Neural progenitor cell (in vitro differentiated cells): ENCODE data around the gene MIS18BP1. TPM values are rescaled to one million over a fixed set of nuclear protein-coding genes. Genes with fewer than 3 reads are reported as not detected.

ENCODE experiments used
- DNase-seq: peaks from one replicate; pipeline ENCODE4 v3.0.0-alpha.2; 2016; ENCODE audit warnings: low spot score
- H2AFZ ChIP-seq: fragments of 200-600 bp; sonication (generic); replicated peaks from 2 replicates; pipeline ENCODE4 v1.6.1; 2016; ENCODE audit warnings: antibody characterized with exemption
- H3F3A ChIP-seq: fragments of 200-600 bp; sonication (generic); 2 replicates; pipeline ENCODE4 v1.6.1; 2016; ENCODE audit warnings: antibody characterized with exemption, low read depth
- H3K27ac ChIP-seq: fragments of 200-600 bp; sonication (generic); 2 replicates; pipeline ENCODE4 v1.5.1; 2016; ENCODE audit warnings: mild to moderate bottlenecking
- H3K27me3 ChIP-seq: fragments of 200-600 bp; sonication (generic); 2 replicates; pipeline ENCODE4 v1.6.1; 2016; ENCODE audit warnings: mild to moderate bottlenecking, moderate library complexity
- H3K36me3 ChIP-seq: fragments of 200-600 bp; sonication (generic); 2 replicates; pipeline ENCODE4 v1.5.1; 2016
- H3K4me1 ChIP-seq: fragments of 200-600 bp; sonication (generic); 2 replicates; pipeline ENCODE4 v1.6.1; 2016; ENCODE audit warnings: mixed run types
- H3K4me2 ChIP-seq: fragments of 200-600 bp; sonication (generic); 2 replicates; pipeline ENCODE4 v1.6.1; 2016
- H3K4me3 ChIP-seq: fragments of 200-600 bp; sonication (generic); 2 replicates; pipeline ENCODE4 v1.5.1; 2016
- H3K79me2 ChIP-seq: fragments of 200-600 bp; sonication (generic); 2 replicates; pipeline ENCODE4 v1.6.1; 2016; ENCODE audit warnings: low read depth
- H3K9ac ChIP-seq: fragments of 200-600 bp; sonication (generic); 2 replicates; pipeline ENCODE4 v1.6.1; 2016
- H3K9me3 ChIP-seq: fragments of 200-600 bp; sonication (generic); 2 replicates; pipeline ENCODE4 v1.5.1; 2016; ENCODE audit warnings: low read depth
- H4K20me1 ChIP-seq: fragments of 200-600 bp; sonication (generic); 2 replicates; pipeline ENCODE4 v1.6.1; 2016; ENCODE audit warnings: low read depth
- H3K27ac Mint-ChIP-seq: 3 replicates; pipeline ENCODE4 v1.8.0; 2021; ENCODE audit warnings: mixed read lengths
- H3K27me3 Mint-ChIP-seq: 2 replicates; pipeline ENCODE4 v1.8.0; 2022; ENCODE audit warnings: low read depth, mild to moderate bottlenecking, inconsistent platforms, moderate library complexity, mixed read lengths; ENCODE audit not compliant: insufficient read depth
- H3K36me3 Mint-ChIP-seq: 3 replicates; pipeline ENCODE4 v1.8.0; 2021; ENCODE audit warnings: mixed read lengths
- H3K4me1 Mint-ChIP-seq: 3 replicates; pipeline ENCODE4 v1.8.0; 2021; ENCODE audit warnings: mixed read lengths
- H3K4me3 Mint-ChIP-seq: 3 replicates; pipeline ENCODE4 v1.8.0; 2021; ENCODE audit warnings: mild to moderate bottlenecking, moderate library complexity, mixed read lengths
- H3K9me3 Mint-ChIP-seq: 3 replicates; pipeline ENCODE4 v1.8.0; 2020; ENCODE audit warnings: mixed read lengths
- EZH2 ChIP-seq: fragments of 200-600 bp; sonication (generic); IDR thresholded peaks from 2 replicates; pipeline ENCODE4 v1.6.1; 2017; ENCODE audit warnings: antibody characterized with exemption, mild to moderate bottlenecking, moderate library complexity
- EZH2phosphoT487 ChIP-seq: fragments of 200-600 bp; sonication (generic); IDR thresholded peaks from 2 replicates; pipeline ENCODE4 v1.6.1; 2017; ENCODE audit warnings: antibody characterized with exemption
- total RNA-seq: library from RNA; depleted of rRNA; stranded (reverse); fragments of >200 nt; gene quantifications from 2 replicates; pipeline ENCODE4 v1.2.3, GENCODE V29; 2015; ENCODE audit warnings: low replicate concordance
- TF ChIP-seq, protein P1 (sequence below): fragments of 200-600 bp; sonication (generic); IDR thresholded peaks from 2 replicates; pipeline ENCODE4 v1.5.1; 2017; ENCODE audit warnings: antibody characterized with exemption, mild to moderate bottlenecking

Gene MIS18BP1
- total RNA-seq, 1 donor from 2014 or later = 211 TPM

DNA sequence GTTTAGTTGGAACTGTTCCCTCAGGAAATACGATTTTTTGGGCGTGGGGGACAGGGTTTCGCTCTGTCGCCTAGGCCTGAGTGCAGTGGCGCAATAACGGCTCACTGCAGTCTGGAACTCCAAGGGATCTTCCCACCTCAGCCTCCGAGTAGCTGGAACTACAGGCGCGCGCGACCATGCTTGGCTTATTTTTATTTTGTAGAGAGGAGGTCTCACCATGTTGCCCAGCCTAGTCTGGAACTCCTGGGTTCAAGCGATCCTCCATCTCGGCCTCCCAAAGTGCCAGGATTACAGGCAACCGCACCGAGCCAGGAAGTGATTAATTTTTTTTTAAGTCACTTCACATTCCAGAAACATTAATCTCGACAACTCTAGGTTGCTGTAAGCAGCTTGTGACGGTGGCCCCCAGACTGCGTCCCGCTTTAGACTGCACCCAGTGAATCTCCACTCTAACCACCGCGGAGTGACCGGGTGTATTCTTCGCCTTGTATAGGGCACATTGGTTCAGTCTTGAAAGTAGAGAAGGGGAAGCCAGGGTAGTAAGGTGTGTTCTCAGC is 830 bp upstream of the MIS18BP1 start:
- Histone ChIP-seq H3K9ac (no peak overlapping the region), H3K27ac (no peak overlapping the region), H3K36me3 (no peaks in the 10 kb centered on the region), H3K4me1 (peaks cover 7% of the 10 kb centered on the region), H3F3A (peaks cover 6% of the 10 kb centered on the region), H3K4me3 (peak overlapping the region; percentile 95), H3K79me2 (no peaks in the 10 kb centered on the region), H2AFZ (peak overlapping the region; percentile 93), H3K4me2 (peak overlapping the region; percentile 68), H3K27me3 (no peaks in the 10 kb centered on the region), H4K20me1 (no peaks in the 10 kb centered on the region), H3K9me3 (peaks cover 6% of the 10 kb centered on the region)
- H3K36me3 Mint-ChIP-seq = peaks cover 8% of the 10 kb centered on the region
- H3K9me3 Mint-ChIP-seq = peaks cover 18% of the 10 kb centered on the region
- H3K4me1 Mint-ChIP-seq = peaks cover 4% of the 10 kb centered on the region
- TF ChIP-seq EZH2phosphoT487 (no peak), EZH2 (no peak)
- TF ChIP-seq, protein P1, sequence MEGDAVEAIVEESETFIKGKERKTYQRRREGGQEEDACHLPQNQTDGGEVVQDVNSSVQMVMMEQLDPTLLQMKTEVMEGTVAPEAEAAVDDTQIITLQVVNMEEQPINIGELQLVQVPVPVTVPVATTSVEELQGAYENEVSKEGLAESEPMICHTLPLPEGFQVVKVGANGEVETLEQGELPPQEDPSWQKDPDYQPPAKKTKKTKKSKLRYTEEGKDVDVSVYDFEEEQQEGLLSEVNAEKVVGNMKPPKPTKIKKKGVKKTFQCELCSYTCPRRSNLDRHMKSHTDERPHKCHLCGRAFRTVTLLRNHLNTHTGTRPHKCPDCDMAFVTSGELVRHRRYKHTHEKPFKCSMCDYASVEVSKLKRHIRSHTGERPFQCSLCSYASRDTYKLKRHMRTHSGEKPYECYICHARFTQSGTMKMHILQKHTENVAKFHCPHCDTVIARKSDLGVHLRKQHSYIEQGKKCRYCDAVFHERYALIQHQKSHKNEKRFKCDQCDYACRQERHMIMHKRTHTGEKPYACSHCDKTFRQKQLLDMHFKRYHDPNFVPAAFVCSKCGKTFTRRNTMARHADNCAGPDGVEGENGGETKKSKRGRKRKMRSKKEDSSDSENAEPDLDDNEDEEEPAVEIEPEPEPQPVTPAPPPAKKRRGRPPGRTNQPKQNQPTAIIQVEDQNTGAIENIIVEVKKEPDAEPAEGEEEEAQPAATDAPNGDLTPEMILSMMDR = no peak
- peaks cover 4% of the 10 kb centered on the region for H3K27me3 Mint-ChIP-seq
- H3K4me3 Mint-ChIP-seq = peak overlapping the region; percentile 95
- no peak overlapping the region for H3K27ac Mint-ChIP-seq
- no peak for DNase-seq

DNA sequence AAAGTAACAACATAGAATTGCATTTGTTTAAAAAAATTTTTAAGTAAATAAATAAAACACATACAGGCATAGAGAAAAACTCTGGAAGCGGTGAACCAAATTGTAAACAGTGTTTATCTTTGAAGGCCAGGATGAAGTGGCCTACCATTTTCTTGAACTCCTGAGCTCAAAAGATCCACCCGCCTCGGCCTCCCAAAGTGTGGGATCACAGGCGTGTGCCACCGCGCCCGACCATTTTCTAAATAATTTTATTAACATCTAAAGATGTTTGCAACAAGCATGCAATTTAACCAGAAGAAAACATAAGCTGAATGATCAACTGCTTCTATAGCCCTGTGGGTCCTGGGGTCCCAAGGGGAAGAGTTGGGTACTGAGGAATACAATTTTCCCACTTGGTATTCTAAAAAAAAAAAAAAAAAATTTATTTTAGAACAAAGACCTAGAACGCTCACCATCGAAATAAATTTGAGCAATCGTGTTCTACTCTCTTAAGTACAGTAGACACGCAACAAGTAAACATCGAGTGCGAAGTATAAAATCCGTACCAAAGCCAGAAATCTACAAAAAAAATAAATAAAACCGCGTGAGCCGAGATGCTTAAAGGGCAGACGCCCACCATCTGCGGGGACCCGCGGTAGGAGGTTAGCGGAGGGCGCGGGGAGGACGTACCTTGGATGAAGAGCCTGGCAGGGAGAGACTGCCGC is 484 bp downstream of the MIS18BP1 start:
- Histone ChIP-seq H4K20me1 (no peaks in the 10 kb centered on the region), H2AFZ (peak overlapping the region; percentile 77), H3K79me2 (no peaks in the 10 kb centered on the region), H3K9ac (peak overlapping the region; percentile 88), H3K27ac (no peak overlapping the region), H3F3A (no peaks in the 10 kb centered on the region), H3K27me3 (no peaks in the 10 kb centered on the region), H3K36me3 (no peaks in the 10 kb centered on the region), H3K9me3 (no peaks in the 10 kb centered on the region), H3K4me2 (peak overlapping the region; percentile 74), H3K4me1 (peaks cover 7% of the 10 kb centered on the region), H3K4me3 (peak overlapping the region; percentile 95)
- peak overlapping the region; percentile 69 for H3K27ac Mint-ChIP-seq
- H3K4me3 Mint-ChIP-seq = peak overlapping the region; percentile 95
- H3K4me1 Mint-ChIP-seq = peaks cover 4% of the 10 kb centered on the region
- H3K27me3 Mint-ChIP-seq = peaks cover 4% of the 10 kb centered on the region
- DNase-seq = peak; percentile 12
- no peak for TF ChIP-seq EZH2phosphoT487
- TF ChIP-seq, protein P1 = no peak
- TF ChIP-seq EZH2 = no peak
- peaks cover 8% of the 10 kb centered on the region for H3K36me3 Mint-ChIP-seq
- peaks cover 11% of the 10 kb centered on the region for H3K9me3 Mint-ChIP-seq

DNA sequence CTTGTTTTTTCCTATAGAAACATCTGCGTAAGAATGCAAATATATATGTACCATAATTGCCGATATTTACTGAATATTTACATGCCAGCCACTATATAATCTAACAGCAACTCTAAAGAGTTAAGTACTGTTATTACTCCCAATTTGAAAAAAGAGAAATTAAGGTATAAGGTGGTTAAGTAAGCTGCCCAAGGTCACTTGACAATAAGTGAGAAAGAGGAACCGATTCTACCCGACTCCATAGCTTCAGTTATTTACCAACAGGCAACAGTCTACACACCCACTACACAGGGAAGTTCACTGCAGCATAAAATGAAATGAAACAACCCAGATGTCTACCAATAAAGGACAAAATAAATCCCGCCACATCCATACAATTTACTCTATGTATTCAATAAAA is 1.1 kb downstream of the MIS18BP1 start:
- peak overlapping the region; percentile 88 for H3K9ac ChIP-seq
- H3K79me2 ChIP-seq = no peaks in the 10 kb centered on the region
- no peak overlapping the region for H2AFZ ChIP-seq

More for the DNA sequence above, 1.1 kb downstream of the MIS18BP1 start:
- Mint-ChIP-seq H3K27me3 (peaks cover 4% of the 10 kb centered on the region), H3K4me3 (peak overlapping the region; percentile 95), H3K36me3 (peaks cover 9% of the 10 kb centered on the region), H3K27ac (peak overlapping the region; percentile 50), H3K4me1 (peaks cover 4% of the 10 kb centered on the region), H3K9me3 (peaks cover 9% of the 10 kb centered on the region)
- no peaks in the 10 kb centered on the region for H3K9me3 ChIP-seq
- no peaks in the 10 kb centered on the region for H3K36me3 ChIP-seq
- H3F3A ChIP-seq = no peaks in the 10 kb centered on the region
- peak; percentile 5 for DNase-seq
- H3K4me3 ChIP-seq = peak overlapping the region; percentile 95
- H3K4me1 ChIP-seq = peaks cover 7% of the 10 kb centered on the region
- no peak overlapping the region for H3K27ac ChIP-seq
- peak overlapping the region; percentile 74 for H3K4me2 ChIP-seq
- TF ChIP-seq EZH2 = no peak
- TF ChIP-seq, protein P1 = no peak
- no peak for TF ChIP-seq EZH2phosphoT487
- H4K20me1 ChIP-seq = peaks cover 5% of the 10 kb centered on the region
- H3K27me3 ChIP-seq = no peaks in the 10 kb centered on the region
